Lower lobe of right lung (tissue), 2 donors: ENCODE data around the gene MAP3K7CL. TPM values are rescaled to one million over a fixed set of nuclear protein-coding genes. Genes with fewer than 3 reads are reported as not detected.

Experiments used
- ATAC-seq, 2 donors: fragments of 200-7000 bp; cut with Tn5 transposase; one replicate each; pipeline ENCODE4 v1.9.1; 2020 to 2022; ENCODE audit warnings: mild to moderate bottlenecking in 2 of 2, moderate library complexity in 2 of 2
- DNase-seq: peaks from one replicate; pipeline ENCODE4 v3.0.0-alpha.2; 2020
- H3K27ac ChIP-seq: fragments of 200-600 bp; one replicate; pipeline ENCODE4 v1.8.0; 2022
- H3K27me3 ChIP-seq: fragments of 200-600 bp; one replicate; pipeline ENCODE4 v1.8.0; 2022; ENCODE audit warnings: low read depth
- H3K36me3 ChIP-seq: fragments of 200-600 bp; one replicate; pipeline ENCODE4 v1.8.0; 2022; ENCODE audit warnings: mild to moderate bottlenecking
- H3K4me1 ChIP-seq: fragments of 200-600 bp; one replicate; pipeline ENCODE4 v1.8.0; 2022
- H3K4me3 ChIP-seq: fragments of 200-600 bp; one replicate; pipeline ENCODE4 v1.8.0; 2022; ENCODE audit warnings: mild to moderate bottlenecking
- H3K9me3 ChIP-seq: fragments of 200-600 bp; one replicate; pipeline ENCODE4 v1.8.0; 2022
- intact Hi-C: fragments of 100-400 bp; cut with DNase I; formaldehyde crosslinking; loops from one replicate; pipeline ENCODE4 v1.11.0; 2022
- total RNA-seq: library from RNA; stranded (reverse); fragmentation: NEBNext Ultra II Directional; extraction: Animal tissue kit (Norgen Biotek cat#: 25700); gene quantifications from one replicate; pipeline ENCODE4 v1.2.1, GENCODE V29; 2021
- TF ChIP-seq, protein P1 (sequence below): fragments of 200-600 bp; IDR thresholded peaks from one replicate; pipeline ENCODE4 v1.8.0; 2022; ENCODE audit warnings: antibody characterized with exemption, mild to moderate bottlenecking
- donor health status: DM: no; HTN: yes; CAD: no; lungs with severe emphysema.

The MAP3K7CL gene
- total RNA-seq, 1 donor from 2014 or later, result 8.3 TPM

DNA sequence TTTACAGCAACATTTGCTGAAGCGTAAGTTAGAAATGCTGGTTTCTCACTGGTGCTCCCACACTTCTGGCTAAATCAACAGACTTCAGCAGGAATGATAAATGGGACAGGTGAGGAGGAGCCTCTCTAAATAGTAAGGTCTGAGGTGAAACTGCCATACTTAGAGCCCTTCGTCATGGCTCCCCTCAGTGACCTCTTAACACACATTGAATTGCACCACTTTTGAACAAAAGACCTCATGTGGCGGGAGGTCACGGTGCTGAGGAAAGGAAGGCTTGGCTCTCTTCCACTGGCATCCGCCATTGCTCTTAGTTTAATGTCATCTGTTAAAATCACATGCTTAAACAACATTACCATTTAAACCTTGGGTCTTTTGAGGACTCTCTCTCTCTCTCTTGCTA is 3.4 kb downstream of the MAP3K7CL start:
- DNase-seq (no peak), ATAC-seq (no peak)
- intact Hi-C loops, result no loop called here
- Histone ChIP-seq H3K4me1 (no peaks in the 10 kb centered on the region), H3K4me3 (no peak overlapping the region), H3K27me3 (no peaks in the 10 kb centered on the region), H3K9me3 (no peaks in the 10 kb centered on the region), H3K27ac (no peak overlapping the region), H3K36me3 (no peaks in the 10 kb centered on the region)
- TF ChIP-seq, protein P1, sequence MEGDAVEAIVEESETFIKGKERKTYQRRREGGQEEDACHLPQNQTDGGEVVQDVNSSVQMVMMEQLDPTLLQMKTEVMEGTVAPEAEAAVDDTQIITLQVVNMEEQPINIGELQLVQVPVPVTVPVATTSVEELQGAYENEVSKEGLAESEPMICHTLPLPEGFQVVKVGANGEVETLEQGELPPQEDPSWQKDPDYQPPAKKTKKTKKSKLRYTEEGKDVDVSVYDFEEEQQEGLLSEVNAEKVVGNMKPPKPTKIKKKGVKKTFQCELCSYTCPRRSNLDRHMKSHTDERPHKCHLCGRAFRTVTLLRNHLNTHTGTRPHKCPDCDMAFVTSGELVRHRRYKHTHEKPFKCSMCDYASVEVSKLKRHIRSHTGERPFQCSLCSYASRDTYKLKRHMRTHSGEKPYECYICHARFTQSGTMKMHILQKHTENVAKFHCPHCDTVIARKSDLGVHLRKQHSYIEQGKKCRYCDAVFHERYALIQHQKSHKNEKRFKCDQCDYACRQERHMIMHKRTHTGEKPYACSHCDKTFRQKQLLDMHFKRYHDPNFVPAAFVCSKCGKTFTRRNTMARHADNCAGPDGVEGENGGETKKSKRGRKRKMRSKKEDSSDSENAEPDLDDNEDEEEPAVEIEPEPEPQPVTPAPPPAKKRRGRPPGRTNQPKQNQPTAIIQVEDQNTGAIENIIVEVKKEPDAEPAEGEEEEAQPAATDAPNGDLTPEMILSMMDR, result no peak

DNA sequence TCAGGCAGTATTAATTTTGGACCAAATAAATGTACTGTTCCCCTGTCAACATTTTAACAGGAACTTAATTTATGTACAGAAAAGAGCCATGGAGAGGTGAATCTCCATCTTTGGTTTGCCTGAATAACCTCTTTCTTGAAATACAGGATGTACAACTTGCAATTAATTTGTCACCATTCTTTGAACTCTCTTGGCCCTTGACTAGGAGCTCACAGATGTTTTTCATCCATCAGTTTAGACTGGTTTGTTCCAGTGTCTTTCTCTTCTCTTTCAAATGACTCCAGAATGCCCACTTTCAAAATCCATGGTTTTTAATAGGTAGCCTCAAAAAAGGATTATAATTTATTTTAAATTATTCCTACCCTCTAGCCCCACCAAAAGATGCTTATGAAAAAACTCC is 5.0 kb downstream of the MAP3K7CL start:
- no peaks in the 10 kb centered on the region for H3K4me1 ChIP-seq
- no peaks in the 10 kb centered on the region for H3K36me3 ChIP-seq
- H3K27me3 ChIP-seq, result no peaks in the 10 kb centered on the region
- H3K4me3 ChIP-seq, result no peak overlapping the region
- H3K27ac ChIP-seq, result no peak overlapping the region
- TF ChIP-seq, protein P1, result no peak
- DNase-seq (no peak), ATAC-seq (no peak)
- intact Hi-C loops, result no loop called here
- no peaks in the 10 kb centered on the region for H3K9me3 ChIP-seq

- Histone ChIP-seq H3K9me3 (no peaks in the 10 kb centered on the region), H3K27ac (no peak overlapping the region), H3K36me3 (no peaks in the 10 kb centered on the region), H3K4me1 (no peaks in the 10 kb centered on the region), H3K27me3 (no peaks in the 10 kb centered on the region), H3K4me3 (no peak overlapping the region)
- intact Hi-C loops, result no loop called here
- TF ChIP-seq, protein P1, result no peak
- no peak for ATAC-seq
- no peak for DNase-seq
Observed at GRCh38 chr21:29136033-29136432, 5.6 kb downstream of the MAP3K7CL start.

GRCh38 chr21:29144736-29145353 is 14.4 kb downstream of the MAP3K7CL start:
- no peak for ATAC-seq

DNA sequence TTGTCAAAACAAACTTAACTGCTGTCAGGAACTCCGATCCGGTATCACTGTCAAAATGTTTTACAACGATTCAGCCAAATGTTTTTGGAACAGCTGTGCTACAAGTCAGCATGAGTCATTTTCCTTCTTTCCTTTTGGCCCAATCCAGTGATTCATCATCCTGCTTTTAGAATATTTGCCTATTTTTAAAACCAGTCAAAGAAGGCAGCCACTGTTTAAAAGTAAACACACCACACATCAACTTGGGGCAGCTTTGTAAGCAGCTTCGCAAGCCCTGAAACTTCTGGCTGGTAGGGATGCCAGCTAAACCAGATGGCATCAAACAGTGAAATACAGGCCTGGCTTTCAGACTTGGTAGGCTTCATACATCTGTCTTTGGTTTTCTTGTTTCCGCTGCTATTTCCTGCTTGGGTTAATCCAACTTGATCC is 14.9 kb downstream of the MAP3K7CL start:
- no peaks in the 10 kb centered on the region for H3K9me3 ChIP-seq
- no peaks in the 10 kb centered on the region for H3K27me3 ChIP-seq
- peak overlapping the region; percentile 31 for H3K27ac ChIP-seq
- no peaks in the 10 kb centered on the region for H3K36me3 ChIP-seq
- peaks cover 24% of the 10 kb centered on the region for H3K4me1 ChIP-seq
- no peak overlapping the region for H3K4me3 ChIP-seq
- TF ChIP-seq, protein P1, result no peak
- peak in 1 of 2 donors; percentile 63 for ATAC-seq
- intact Hi-C loops, result no loop called here
- DNase-seq, result no peak

More at GRCh38 chr21:29144736-29145353, 14.4 kb downstream of the MAP3K7CL start:
- TF ChIP-seq, protein P1, result no peak
- H3K4me1 ChIP-seq, result peaks cover 24% of the 10 kb centered on the region
- no peak overlapping the region for H3K4me3 ChIP-seq
- intact Hi-C loops, result no loop called here
- H3K9me3 ChIP-seq, result no peaks in the 10 kb centered on the region
- no peaks in the 10 kb centered on the region for H3K36me3 ChIP-seq
- DNase-seq, result no peak
- H3K27me3 ChIP-seq, result no peaks in the 10 kb centered on the region
- no peak overlapping the region for H3K27ac ChIP-seq
